Activated naive CD4-positive, alpha-beta T cell treated with anti-CD3 and anti-CD28 coated beads, Interleukin-2, amount 10 ng/mL, durations not matched to agents 7 days and 5 days (primary cell): ENCODE results near the gene ABHD4.
"Not testable (repeated sequence)": the region's sequence is repeated elsewhere in the genome, so short reads cannot be mapped to it uniquely, and the experiment has no call there.

Source experiments
- CTCF ChIA-PET: fragments of 350-600 bp; sonication (Branson Sonifier 250); formaldehyde crosslinking; loops from one replicate; lab custom pipeline; 2021; ENCODE audit warnings: antibody characterized with exemption; lab: Charles Lee
- DNase-seq: peaks from one replicate; pipeline ENCODE4 v3.0.0-alpha.2; 2020
- H3K27ac Mint-ChIP-seq: one replicate; pipeline ENCODE4 v1.8.0; 2021; ENCODE audit warnings: mild to moderate bottlenecking, moderate library complexity, mixed read lengths
- H3K27me3 Mint-ChIP-seq: one replicate; pipeline ENCODE4 v1.8.0; 2021; ENCODE audit warnings: mild to moderate bottlenecking, mixed read lengths
- H3K36me3 Mint-ChIP-seq: one replicate; pipeline ENCODE4 v1.8.0; 2021; ENCODE audit warnings: mixed read lengths
- H3K4me1 Mint-ChIP-seq: one replicate; pipeline ENCODE4 v1.8.0; 2021; ENCODE audit warnings: mixed read lengths
- H3K4me3 Mint-ChIP-seq: one replicate; pipeline ENCODE4 v1.8.0; 2021; ENCODE audit warnings: mild to moderate bottlenecking, moderate library complexity, mixed read lengths
- H3K9me3 Mint-ChIP-seq: one replicate; pipeline ENCODE4 v1.8.0; 2021; ENCODE audit warnings: mixed read lengths

ABHD4 gene

DNA sequence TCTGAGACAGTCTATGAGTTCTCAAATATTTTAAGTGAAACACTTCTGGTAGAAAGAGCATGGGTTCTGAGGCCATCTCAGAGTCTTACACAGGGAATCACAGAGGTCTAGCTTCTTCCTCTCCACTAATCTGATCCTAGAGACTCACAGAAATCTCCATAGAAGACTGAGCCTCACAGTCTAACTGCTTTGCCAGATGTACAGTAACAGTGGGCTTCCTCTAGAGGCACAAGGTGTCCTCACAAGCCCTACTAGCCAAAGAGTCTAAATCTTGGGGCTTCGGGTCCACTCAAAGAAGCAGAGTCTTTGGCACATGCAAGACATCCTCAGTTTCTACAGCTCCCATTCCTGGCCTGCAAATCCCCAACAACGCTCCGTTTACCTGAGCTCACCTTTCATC is 32.0 kb downstream of the ABHD4 start:
- CTCF ChIA-PET, result no interaction called here
- no peak overlapping the region for H3K27ac Mint-ChIP-seq
- H3K36me3 Mint-ChIP-seq, result no peaks in the 10 kb centered on the region
- H3K4me3 Mint-ChIP-seq, result no peak overlapping the region
- peaks cover 6% of the 10 kb centered on the region for H3K9me3 Mint-ChIP-seq
- no peaks in the 10 kb centered on the region for H3K4me1 Mint-ChIP-seq
- no peak for DNase-seq
- peaks cover 37% of the 10 kb centered on the region for H3K27me3 Mint-ChIP-seq

GRCh38 chr14:22630486-22630885 is 32.4 kb downstream of the ABHD4 start:
- no peaks in the 10 kb centered on the region for H3K36me3 Mint-ChIP-seq
- no peaks in the 10 kb centered on the region for H3K4me1 Mint-ChIP-seq
- no peak overlapping the region for H3K27ac Mint-ChIP-seq
- CTCF ChIA-PET, result no interaction called here
- H3K9me3 Mint-ChIP-seq, result peaks cover 6% of the 10 kb centered on the region
- H3K27me3 Mint-ChIP-seq, result peaks cover 37% of the 10 kb centered on the region
- DNase-seq, result no peak
- H3K4me3 Mint-ChIP-seq, result no peak overlapping the region

DNA sequence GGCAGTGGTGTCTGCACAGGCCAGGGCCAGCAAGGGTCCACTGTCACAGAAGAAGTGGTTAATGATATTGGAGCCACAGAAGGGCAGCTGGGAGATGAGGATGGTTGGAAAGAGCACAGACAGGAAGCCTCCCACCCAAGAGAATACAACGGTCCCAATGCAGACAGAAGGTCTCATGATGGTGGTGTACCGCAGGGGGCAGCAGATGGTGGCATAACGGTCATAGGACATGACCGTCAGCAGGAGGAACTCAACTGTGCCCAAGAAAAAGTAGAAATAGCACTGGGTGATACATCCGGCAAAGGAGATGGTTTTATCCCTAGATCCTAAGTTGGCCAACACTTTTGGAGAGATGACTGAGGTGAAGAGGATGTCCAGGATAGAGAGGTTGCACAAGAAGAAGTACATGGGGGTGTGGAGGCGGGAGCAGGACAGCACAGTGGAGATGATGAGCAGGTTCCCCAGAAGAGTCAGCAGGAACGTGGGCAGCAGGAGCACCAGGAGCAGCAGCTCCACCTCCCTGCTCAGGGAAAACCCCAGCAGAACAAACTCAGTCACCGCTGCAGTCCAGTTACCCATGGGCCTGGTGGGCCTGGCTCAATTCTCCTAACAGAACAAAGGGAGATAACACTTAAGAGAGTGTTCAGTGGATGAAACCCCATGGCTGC is 36.3 kb downstream of the ABHD4 start:
- Mint-ChIP-seq H3K4me1 (no peaks in the 10 kb centered on the region), H3K9me3 (peaks cover 6% of the 10 kb centered on the region), H3K27ac (no peak overlapping the region), H3K27me3 (peaks cover 28% of the 10 kb centered on the region), H3K4me3 (no peak overlapping the region), H3K36me3 (no peaks in the 10 kb centered on the region)
- CTCF ChIA-PET, result no interaction called here
- DNase-seq, result no peak

DNA sequence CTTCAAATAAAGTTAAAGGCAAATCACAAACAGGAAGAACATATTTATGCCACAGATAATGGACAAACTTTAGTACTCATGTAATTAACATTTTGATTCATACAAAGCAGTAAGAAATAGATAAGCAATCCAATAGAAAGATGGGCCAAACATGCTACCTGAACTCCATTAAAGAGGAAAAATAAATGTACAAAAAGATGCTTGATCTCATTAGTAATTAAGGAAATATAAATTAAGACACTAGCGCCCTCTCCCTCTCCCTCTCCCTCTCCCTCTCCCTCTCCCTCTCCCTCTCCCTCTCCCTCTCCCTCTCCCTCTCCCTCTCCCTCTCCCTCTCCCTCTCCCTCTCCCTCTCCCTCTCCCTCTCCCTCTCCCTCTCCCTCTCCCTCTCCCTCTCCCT is 37.9 kb downstream of the ABHD4 start:
- not testable (repeated sequence) for DNase-seq, H3K9me3 Mint-ChIP-seq, H3K27ac Mint-ChIP-seq, H3K4me3 Mint-ChIP-seq, H3K4me1 Mint-ChIP-seq, H3K36me3 Mint-ChIP-seq
- CTCF ChIA-PET, result interaction anchor here (0.6 kb wide), 1 partner anchor 173 kb away, joined by 3 read pairs; no protein-coding TSS in a partner anchor
- H3K27me3 Mint-ChIP-seq, result peaks cover 22% of the 10 kb centered on the region

GRCh38 chr14:22640192-22640591 is 42.1 kb downstream of the ABHD4 start:
- CTCF ChIA-PET, result interaction anchor here (1.2 to 2.2 kb wide), 2 partner anchors 11 to 13 kb away, joined by 3 to 11 read pairs; no protein-coding TSS in a partner anchor
- H3K4me3 Mint-ChIP-seq, result no peak overlapping the region
- H3K9me3 Mint-ChIP-seq, result no peaks in the 10 kb centered on the region
- peaks cover 8% of the 10 kb centered on the region for H3K27me3 Mint-ChIP-seq
- H3K4me1 Mint-ChIP-seq, result no peaks in the 10 kb centered on the region
- no peaks in the 10 kb centered on the region for H3K36me3 Mint-ChIP-seq
- no peak overlapping the region for H3K27ac Mint-ChIP-seq
- DNase-seq, result no peak

DNA sequence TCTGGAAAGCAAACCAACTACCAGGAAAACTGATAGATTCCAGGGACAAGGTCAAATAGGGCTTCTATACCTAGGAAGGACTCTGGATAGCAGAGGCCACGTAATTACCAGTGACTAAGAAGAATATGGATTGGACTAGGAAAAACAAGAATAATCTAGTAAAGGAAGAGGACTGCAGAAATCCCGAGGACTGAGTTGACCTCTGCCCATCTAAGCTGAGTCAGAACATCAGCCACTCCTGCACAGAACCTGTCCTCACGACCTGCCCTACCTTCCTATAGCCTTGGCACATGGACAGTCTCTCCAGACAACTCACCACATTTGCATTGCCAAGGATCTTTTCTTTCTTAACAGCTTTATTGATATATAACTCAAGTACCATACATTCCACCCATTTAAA is 43.7 kb downstream of the ABHD4 start:
- H3K4me3 Mint-ChIP-seq, result no peak overlapping the region
- H3K9me3 Mint-ChIP-seq, result no peaks in the 10 kb centered on the region
- peaks cover 8% of the 10 kb centered on the region for H3K27me3 Mint-ChIP-seq
- H3K27ac Mint-ChIP-seq, result no peak overlapping the region
- no peak for DNase-seq
- CTCF ChIA-PET, result interaction anchor here (1.0 to 2.2 kb wide), 4 partner anchors 9 to 71 kb away, joined by 3 to 11 read pairs (median 4); no protein-coding TSS in a partner anchor
- H3K4me1 Mint-ChIP-seq, result no peaks in the 10 kb centered on the region
- no peaks in the 10 kb centered on the region for H3K36me3 Mint-ChIP-seq

- H3K4me1 Mint-ChIP-seq, result no peaks in the 10 kb centered on the region
- DNase-seq, result no peak
- H3K27me3 Mint-ChIP-seq, result peaks cover 8% of the 10 kb centered on the region
- H3K36me3 Mint-ChIP-seq, result no peaks in the 10 kb centered on the region
- H3K9me3 Mint-ChIP-seq, result no peaks in the 10 kb centered on the region
- CTCF ChIA-PET, result interaction anchor here (0.6 to 1.9 kb wide), 3 partner anchors 9 to 341 kb away, joined by 3 to 8 read pairs (median 3); no protein-coding TSS in a partner anchor
- H3K27ac Mint-ChIP-seq, result no peak within 1 kb of the TSS
- no peak within 1 kb of the TSS for H3K4me3 Mint-ChIP-seq
Measured at GRCh38 chr14:22644305-22644635, 46.2 kb downstream of the ABHD4 start, which contains the start of gene OR6J1. Gene OR6J1 (minus strand): TSS chr14:22644352. CDS start chr14:22634811, 9,541 bp downstream.

- no peaks in the 10 kb centered on the region for H3K36me3 Mint-ChIP-seq
- H3K4me3 Mint-ChIP-seq, result no peak overlapping the region
- H3K9me3 Mint-ChIP-seq, result no peaks in the 10 kb centered on the region
- no peak for DNase-seq
- CTCF ChIA-PET, result interaction anchor here (1.0 to 2.2 kb wide), 3 partner anchors 11 to 76 kb away, joined by 3 to 14 read pairs (median 4); no protein-coding TSS in a partner anchor
- no peak overlapping the region for H3K27ac Mint-ChIP-seq
- no peaks in the 10 kb centered on the region for H3K4me1 Mint-ChIP-seq
- H3K27me3 Mint-ChIP-seq, result no peaks in the 10 kb centered on the region
Measured at GRCh38 chr14:22646570-22647254, 48.6 kb downstream of the ABHD4 start.

DNA sequence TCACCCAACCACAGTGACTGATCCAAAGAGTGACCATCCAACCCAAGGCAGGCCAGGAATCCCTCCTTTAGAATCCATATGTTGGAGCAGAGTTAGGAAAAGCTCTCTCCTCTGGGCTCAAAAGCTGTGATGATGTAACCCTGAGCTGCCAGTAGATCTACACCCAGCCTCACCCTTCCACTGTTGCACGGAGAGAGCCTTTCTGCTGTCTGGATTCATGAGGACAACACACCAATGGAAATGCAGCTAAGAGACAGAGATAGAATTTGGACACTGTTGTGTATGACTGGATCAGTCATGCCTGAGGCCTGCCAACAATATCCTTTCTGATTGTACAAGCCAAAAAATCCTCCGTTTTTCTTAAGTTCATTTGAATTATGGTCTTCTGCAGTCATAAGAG is 50.4 kb downstream of the ABHD4 start:
- H3K4me1 Mint-ChIP-seq, result no peaks in the 10 kb centered on the region
- no peaks in the 10 kb centered on the region for H3K27me3 Mint-ChIP-seq
- CTCF ChIA-PET, result interaction anchor here (1.2 to 2.4 kb wide), 3 partner anchors 9 to 78 kb away, joined by 3 to 10 read pairs (median 9); no protein-coding TSS in a partner anchor
- no peak overlapping the region for H3K4me3 Mint-ChIP-seq
- no peak overlapping the region for H3K27ac Mint-ChIP-seq
- no peak for DNase-seq
- no peaks in the 10 kb centered on the region for H3K9me3 Mint-ChIP-seq
- H3K36me3 Mint-ChIP-seq, result no peaks in the 10 kb centered on the region

DNA sequence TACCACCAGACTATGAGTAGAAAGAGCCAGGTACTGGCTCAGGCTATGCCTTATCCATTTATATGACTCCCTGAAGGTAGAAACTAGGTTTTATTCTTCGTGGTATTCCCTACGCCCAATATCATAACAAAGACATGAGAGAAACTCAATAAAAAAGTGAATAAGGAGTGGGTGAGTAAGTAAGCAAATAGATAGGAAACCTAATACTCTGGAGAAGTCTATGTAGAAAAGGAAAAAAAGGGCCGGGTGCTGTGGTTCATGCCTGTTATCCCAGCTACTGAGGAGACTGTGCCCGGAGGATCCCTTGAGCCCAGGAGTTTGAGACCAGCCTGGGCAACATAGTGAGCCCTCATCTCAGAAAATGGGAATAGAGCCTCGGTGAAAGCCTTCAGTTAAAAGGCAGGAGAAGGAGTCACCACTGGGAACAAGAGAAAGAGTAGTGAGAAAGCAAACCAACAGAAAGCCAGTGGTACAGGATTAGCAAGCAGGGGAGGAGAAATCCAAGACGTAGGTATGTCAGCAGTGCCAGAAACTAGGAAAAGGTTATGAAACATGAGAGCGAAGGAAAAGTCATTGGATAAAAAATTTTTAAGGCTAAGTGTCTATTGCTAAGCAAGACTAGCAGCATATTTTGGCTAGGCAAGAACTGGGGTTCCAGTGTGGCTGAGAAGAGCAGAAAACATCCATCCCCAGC is 52.1 kb downstream of the ABHD4 start:
- no peaks in the 10 kb centered on the region for H3K4me1 Mint-ChIP-seq
- H3K36me3 Mint-ChIP-seq, result no peaks in the 10 kb centered on the region
- no peaks in the 10 kb centered on the region for H3K27me3 Mint-ChIP-seq
- CTCF ChIA-PET, result interaction anchor here (1.3 to 5.7 kb wide), 2 partner anchors 9 to 79 kb away, joined by 3 to 62 read pairs; no protein-coding TSS in a partner anchor
- no peak for DNase-seq
- no peak overlapping the region for H3K27ac Mint-ChIP-seq
- H3K4me3 Mint-ChIP-seq, result no peak overlapping the region
- H3K9me3 Mint-ChIP-seq, result no peaks in the 10 kb centered on the region

- no peaks in the 10 kb centered on the region for H3K36me3 Mint-ChIP-seq
- DNase-seq, result no peak
- H3K27ac Mint-ChIP-seq, result no peak overlapping the region
Measured at GRCh38 chr14:22650960-22651521, 52.9 kb downstream of the ABHD4 start.

DNA sequence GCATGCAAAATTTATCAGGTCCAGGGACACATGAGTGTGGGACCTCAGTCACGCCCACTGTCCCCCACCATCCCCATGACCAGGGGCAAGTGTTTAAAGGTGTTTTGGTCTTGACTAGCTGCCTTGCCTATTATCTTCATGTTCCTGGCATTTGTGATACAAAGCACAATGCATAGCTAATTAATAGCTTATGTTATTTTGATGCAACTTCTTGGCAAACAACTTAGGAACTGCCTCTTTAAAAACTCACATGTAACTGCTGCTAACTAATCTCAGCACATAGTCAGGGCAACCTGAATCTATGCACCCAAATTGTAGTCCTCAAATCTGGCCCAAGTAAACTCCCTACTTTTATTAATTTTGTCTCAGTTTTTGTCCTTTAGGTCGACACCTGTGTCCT is 53.5 kb downstream of the ABHD4 start:
- Mint-ChIP-seq H3K27me3 (no peaks in the 10 kb centered on the region), H3K27ac (no peak overlapping the region), H3K9me3 (no peaks in the 10 kb centered on the region), H3K36me3 (no peaks in the 10 kb centered on the region), H3K4me1 (no peaks in the 10 kb centered on the region), H3K4me3 (no peak overlapping the region)
- CTCF ChIA-PET, result interaction anchor here (1.1 to 5.7 kb wide), 5 partner anchors 11 to 915 kb away, joined by 3 to 62 read pairs (median 5); partner anchors contain the start of gene ABHD4
- no peak for DNase-seq

More at GRCh38 chr14:22650960-22651521, 52.9 kb downstream of the ABHD4 start:
- no peaks in the 10 kb centered on the region for H3K4me1 Mint-ChIP-seq
- CTCF ChIA-PET, result interaction anchor here (1.1 to 5.7 kb wide), 4 partner anchors 10 to 915 kb away, joined by 3 to 62 read pairs (median 4); no protein-coding TSS in a partner anchor
- no peaks in the 10 kb centered on the region for H3K9me3 Mint-ChIP-seq
- no peaks in the 10 kb centered on the region for H3K27me3 Mint-ChIP-seq
- no peak overlapping the region for H3K4me3 Mint-ChIP-seq

GRCh38 chr14:22653012-22653621 is 55.0 kb downstream of the ABHD4 start:
- Mint-ChIP-seq H3K4me3 (no peak overlapping the region), H3K36me3 (no peaks in the 10 kb centered on the region), H3K27ac (no peak overlapping the region), H3K4me1 (no peaks in the 10 kb centered on the region), H3K9me3 (no peaks in the 10 kb centered on the region), H3K27me3 (no peaks in the 10 kb centered on the region)
- DNase-seq, result peak; percentile 70
- CTCF ChIA-PET, result interaction anchor here (0.8 to 5.7 kb wide), 19 partner anchors 9 to 941 kb away, joined by 3 to 62 read pairs (median 4); partner anchors contain the start of genes ABHD4, AJUBA, DAD1 and OR6J1
